IPS-NIHi11 (cell line): ENCODE results near the gene MUSTN1.
A peak's percentile ranks its signal among the peaks of the same experiment; 100 is the strongest.

Experiments
- DNase-seq: peaks from one replicate; pipeline ENCODE4 v3.0.0; 2012; ENCODE audit warnings: mixed read lengths, low spot score

The MUSTN1 gene

DNA sequence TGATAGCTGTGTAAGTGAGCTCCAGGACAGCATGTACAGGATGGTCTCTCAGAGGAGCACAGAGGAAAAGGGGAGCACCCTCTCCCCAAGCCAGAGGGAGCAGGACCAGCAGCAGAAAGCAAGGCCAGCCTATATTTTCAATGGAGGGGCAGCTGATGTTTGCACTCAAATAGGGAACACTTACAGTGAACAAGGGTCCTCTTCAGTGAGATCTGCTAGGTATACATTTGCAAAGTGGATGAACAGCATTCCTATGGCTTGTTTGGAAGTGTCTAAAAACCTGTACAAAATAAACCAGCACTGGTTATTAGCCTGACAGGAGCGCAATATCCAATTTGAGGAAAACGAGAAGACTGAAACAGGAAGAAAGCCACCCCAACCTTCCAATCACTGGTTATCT lies 17.6 kb upstream of the MUSTN1 start:
- no peak for DNase-seq

DNA sequence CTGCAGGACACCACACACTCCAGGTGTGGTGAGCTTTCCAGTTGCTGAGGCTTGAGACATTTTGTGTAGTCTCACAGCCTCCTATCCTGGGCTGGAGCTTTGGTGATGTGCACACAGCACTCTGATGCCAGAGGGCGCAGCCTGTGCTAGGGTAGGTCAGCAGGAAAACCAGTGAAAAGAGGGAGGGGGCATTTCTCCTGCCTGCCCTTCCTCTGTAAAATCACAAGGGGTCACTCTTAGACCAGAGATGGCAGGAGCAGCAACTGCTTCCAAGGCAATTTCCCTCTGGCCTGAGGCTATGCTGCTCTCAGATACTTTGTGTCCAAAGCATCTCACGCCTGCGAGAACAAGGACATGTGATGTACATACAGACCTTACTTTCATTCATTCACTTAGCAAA lies 16.5 kb upstream of the MUSTN1 start:
- DNase-seq: peak; percentile 82

DNA sequence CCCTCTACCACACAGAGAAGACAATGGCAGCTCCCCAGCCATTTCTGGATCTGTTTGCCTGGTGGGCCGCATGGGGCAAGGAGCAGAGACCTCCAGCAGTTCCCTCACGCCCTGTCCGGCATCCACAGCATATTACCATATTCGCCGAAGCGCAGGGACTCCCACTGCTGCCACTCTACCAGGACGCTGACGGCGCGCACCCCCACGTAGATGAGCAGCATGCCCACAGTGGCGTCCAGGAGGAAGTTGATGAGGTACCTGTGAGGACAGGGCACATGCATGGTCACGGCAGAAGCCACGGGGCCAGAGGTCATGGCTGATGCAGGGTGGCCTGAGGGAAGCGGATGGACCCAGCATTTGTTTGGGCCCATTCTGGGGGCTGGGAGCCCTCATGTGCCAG lies 14.8 kb upstream of the MUSTN1 start:
- no peak for DNase-seq

DNA sequence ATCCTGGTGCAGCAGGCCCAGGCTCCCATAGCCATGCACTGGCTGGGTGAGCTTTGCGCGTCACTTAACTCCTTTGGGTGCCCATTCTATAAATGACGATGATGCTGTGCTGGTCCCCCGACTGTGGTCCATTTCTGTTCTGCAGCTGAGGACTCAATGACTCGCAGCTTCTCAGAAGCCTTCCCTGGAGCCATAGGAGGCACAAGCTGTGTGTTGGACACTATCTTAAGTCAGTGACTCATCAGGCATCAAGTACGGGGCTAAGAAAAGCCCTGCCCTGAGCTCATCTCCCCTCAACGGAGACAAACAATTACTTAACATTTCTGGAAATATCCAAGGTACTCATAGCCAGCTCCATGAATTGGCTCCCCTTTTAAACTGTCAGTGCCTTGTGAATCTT lies 13.8 kb upstream of the MUSTN1 start:
- DNase-seq: no peak

DNA sequence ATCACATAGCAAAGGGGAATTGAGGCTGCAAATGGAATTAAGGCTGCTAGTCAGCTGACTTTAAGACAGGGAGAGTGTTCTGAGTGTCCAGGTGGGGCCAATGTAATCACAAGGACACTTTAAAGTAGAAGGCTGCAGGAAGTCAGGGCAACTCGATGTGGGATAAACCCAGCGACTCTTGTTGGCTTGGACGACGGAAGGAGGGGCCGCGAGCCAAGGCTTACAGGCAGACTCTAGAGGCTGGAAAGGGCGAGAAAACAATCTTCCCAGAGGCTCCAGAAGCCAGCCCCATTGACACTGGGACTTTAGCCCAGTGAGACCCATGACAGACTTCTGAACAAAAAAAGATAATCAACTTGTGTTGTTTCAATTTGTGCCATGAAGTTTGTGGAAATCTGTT lies 12.9 kb upstream of the MUSTN1 start:
- no peak for DNase-seq

DNA sequence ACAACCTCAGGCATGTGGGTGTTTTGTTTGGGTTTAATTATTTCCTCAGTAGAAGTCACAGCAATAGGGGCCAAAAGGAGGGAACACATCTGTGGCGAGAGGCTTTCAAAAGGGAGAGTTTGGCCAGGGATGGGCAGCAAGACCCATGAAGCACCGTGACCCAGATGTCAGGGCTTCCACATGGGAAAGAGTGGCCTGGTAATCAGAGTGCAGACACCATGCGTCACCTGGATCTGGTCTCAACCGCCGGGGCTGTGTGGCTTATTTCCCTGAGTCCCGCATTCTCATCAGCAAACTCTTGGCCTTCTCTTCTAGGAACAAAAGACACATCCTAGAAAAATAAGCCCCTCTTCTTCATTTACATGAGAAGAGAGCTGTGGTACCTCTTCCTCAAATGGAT lies 12.4 kb upstream of the MUSTN1 start:
- DNase-seq: no peak

DNA sequence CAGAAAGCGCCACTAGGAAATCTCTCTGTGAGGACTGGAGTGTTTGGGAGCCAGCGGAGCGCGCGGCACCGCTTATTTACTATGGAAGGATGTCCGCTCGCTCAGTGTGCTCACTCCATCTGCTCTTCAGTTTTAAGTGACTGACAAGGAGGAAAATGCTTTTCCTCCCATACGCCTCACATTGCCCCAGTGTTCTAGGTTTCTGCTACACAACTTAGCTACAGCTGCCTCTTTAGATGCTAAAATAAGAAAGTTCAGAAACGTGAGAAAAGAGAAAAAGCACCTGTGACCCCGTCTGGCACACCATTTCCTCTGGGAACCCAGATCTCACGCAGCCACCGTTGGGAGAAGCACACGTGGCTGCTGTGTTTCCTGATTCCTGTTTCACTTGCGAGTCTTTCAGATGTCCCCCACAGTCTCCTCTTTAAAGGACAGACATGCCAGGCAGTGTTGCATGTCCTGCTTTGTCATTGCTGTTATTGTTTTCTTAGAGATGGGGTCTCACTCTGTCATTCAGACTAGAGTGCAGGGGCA lies 11.7 kb upstream of the MUSTN1 start:
- no peak for DNase-seq

DNA sequence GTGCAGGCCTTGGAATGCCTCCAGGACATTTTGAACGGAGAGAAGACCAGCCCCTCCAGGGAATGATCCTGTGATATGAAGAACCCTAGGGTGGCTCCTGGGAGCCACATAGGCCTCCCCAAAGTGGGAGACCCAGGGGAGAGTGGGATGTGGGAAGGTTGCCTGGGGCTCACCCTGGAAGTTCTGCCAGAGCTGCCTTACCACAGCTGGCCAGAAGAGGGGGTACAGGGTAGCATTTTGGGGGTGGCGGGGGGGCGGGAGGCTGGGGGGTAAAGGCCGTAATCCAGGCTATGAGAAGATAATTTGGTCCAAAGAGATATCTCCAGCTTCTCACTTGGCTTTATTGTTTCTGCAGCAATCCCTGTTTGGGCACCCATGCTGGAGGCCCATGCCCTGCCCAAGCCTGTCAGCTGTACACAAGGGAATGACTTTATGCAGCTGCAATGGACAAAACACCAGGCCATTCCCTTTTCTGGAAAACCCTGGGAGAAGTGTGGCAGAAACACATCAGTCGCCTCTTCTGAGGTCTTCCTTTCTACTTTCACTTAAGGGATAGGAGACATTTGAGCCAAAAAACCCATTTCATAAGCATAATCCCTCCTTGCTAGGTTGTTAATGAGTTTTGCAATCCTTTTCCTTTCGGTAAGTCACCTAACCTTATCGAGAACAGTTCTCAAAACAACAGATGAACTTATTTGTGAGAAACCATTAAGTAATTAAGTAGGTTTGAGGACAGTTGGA lies 11.0 kb upstream of the MUSTN1 start:
- DNase-seq: peak; percentile 57

DNA sequence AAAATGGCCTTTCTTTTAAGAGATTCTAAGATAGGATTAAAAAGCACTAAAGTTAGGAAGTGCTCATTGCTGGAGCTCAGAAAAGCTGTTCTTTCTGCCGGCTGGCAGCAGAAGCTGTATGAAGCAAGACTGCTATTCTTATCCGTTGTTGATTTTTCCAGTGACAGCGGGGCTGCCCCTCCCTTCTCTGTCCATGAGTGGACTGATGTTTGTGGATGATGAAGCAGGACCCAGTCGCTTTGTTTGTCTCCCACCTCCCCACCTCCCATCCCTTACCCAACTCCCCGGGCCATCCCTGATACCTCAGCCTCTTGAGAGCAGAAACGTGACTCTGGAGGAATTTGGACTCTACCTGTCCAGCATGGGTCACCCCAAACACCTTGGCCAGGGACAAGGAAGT lies 10.3 kb upstream of the MUSTN1 start:
- DNase-seq: no peak

DNA sequence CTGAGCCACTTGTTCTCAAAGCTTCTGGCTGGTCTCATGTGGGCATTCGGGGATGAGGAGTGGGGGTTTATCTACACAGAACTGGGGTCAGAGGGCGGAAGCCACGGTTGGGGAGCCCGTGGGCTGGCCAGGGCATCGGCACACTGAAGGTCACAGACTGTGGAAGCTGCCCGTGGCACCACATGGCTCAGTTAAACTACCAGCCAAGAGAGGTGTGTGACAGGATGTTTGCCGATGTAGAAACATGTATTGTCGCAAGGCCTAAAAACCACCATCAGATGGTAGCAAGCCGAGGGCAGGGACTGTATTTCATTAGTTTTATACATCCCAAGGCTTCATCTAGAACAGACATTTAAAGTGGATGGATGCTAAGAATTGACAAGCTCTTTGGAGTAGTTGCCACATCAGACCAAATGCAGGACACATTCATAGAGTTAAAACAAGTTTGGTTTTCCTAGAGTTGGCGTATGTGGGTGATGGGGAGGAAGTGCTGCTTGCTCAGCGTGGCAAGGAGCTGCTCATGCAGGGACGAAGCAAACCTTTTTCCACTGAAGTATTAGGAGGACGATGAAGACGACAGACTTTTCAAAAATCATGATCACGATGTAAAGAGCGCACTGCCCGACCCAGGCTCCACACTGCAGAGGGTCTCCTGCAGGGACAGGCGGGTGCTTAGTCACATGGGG lies 9.6 kb upstream of the MUSTN1 start:
- no peak for DNase-seq

DNA sequence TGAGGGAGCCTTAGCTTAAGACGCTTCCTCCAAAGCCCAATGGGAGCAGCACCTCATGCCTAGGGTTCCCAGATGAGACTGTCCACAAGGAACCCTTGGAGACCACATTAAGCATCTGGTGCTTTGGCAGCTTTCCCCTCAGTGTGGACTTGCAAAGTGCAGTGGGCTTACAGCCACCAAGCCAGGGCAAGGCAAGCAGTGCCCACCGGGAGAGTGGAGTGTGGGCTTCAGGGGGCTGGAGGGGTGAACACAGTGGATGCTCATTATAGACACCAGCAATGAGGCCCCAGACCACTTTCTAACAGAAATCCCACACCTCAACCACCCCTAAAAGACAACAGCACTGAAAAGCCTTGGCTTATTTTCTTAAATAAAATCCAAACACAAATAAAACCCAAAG lies 9.1 kb upstream of the MUSTN1 start:
- DNase-seq: no peak

DNA sequence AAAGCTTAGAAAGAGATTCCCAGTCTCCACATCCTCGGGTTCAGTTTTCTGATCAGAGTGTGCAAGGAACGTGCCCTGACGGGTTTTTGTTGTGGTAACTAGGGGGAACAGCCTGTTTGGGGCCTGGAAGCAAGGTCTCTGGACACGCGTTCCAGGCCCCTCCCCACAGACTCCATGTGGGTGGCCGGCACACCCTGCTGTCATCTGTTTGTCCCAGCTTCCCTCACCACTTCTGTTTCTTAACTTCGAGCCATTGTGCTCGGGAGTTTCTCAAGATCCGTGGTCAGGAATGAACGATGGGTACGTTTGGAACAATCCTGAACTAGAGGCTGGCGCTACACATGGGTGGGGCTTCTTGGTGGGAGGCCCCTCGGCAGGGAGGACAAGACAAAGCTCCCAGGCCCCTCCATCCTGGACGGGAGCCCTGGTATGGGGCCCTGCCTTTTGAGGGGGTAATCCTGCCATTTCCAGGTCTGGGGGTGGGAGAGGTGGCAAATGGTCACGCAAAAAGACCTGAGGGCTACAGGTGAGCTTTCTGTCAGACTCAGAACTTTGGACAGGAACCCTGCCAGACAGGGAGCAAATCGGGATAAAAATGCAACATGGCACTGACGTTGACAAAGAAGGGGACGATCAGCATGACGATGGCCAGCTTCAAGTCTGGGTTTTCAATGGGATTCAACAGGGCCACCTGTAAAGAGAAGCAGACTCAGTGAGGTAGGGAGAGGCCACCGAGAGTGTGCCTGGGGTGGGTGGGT lies 8.5 kb upstream of the MUSTN1 start:
- no peak for DNase-seq

DNA sequence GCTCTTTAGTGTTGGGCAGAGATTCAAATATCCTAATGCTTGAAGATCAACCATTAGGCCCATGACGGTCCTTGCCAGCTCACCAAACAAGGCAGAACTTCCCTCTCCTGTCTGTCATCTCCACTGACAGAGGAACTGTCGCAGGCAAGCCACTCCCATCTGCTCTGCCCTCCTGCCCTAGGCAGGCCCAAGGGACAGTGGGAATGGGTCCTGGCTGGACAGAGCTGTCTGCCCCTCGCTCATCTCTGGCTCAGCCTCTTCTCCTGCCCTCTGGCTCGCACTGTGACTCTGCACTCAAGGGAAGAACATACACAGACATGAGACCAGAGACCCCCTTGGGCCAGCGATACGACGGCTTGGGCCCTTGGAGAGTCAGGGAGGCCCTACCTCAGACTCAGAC lies 7.6 kb upstream of the MUSTN1 start:
- DNase-seq: no peak

DNA sequence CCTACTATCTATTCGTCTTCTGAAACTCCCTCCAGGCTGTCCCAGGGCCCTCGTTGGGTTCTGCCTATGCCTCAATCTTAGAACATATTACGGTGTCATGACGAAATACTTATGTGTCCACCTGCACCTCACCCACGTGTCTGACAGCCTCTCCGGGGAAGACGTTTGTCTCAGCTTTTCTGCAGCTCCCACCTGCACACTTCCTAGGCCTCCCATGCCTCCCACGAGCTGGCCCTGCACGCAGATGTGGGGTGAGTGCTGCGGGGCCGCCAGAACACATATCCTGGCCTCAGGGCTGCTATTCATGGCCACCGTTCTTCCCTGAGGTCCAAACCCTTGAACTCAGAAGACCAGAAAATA lies 7.1 kb upstream of the MUSTN1 start:
- DNase-seq: no peak

DNA sequence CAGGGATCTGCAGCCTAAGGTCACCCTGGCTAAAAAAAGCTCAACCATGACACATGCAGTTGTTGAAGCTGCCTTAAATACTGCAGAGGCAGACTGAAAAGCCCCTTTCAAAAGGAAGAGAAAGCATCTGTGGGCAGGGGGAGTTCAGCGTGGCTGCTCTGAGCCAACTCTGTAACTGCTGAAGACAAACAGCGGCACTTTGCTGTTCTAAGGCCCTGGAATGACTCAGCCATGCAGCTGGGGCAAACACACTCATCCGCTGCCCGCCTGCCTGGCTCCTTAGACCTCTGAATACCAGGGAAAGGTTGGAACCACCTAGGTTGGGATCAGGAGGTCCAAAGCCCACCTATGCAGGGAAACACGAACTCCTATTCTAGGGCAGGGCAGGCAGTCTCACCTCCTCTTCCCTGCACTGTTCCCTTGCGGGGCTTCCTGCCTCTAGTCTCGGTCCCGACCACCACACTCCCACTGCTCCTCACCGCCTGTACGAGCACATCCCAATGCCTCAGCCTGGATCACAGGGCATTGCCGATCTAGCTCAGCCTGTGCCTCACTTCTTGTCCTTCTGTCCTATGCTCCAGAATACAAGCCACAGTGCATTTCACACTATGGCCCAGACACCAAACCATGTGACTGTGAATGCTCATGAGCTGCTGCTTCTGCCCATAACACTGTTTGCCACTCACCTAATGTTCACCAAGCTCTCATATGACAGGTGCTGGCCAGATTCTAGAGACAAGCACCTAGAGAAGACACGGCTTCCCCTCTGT lies 6.6 kb upstream of the MUSTN1 start:
- no peak for DNase-seq

DNA sequence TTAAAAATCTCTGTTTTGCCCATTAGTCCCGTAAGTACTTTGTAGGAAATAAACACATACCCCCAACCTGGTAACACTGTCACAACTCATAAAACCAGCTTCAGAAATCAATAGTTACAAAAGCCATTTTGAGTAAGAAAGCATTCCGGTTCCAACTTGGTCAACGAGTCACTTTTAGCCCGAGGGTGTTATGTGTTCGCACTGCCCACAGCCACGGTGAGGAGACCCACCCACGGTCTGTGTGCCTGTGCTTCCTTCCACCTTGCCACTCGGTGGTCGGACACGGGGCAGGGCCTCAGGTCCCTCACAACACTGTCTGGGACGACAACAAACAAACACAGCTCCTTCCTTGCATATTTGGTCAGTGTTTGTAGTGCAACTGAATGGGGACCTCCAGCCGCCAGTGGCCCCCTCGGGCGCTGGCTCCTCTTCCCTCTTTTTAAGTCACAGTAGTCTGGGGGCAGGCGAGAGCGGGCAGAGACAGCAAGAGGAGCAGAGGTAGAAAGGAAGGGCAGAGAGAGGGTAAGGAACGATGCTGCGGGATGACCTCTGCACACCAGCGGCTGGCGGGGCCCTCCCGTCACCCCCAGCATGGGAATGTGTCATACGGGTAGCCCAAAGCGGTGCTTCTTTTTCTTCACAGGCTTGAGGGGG lies 5.2 kb upstream of the MUSTN1 start:
- no peak for DNase-seq

DNA sequence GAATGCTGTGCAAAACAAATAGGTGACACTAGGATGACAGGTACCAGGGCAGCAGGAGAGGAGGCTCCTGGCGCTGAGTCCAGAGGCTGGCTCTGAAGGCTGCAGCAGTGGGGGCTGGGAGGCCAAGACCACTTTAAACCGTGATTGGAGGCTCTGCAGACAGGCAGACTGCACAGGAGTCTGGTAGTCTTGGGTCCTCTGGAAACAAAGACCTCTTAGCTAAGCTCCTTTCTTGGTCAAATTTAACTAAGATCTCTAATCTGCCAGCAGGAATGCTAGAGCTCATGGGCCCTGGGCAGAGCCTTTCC lies 4.4 kb upstream of the MUSTN1 start:
- no peak for DNase-seq

DNA sequence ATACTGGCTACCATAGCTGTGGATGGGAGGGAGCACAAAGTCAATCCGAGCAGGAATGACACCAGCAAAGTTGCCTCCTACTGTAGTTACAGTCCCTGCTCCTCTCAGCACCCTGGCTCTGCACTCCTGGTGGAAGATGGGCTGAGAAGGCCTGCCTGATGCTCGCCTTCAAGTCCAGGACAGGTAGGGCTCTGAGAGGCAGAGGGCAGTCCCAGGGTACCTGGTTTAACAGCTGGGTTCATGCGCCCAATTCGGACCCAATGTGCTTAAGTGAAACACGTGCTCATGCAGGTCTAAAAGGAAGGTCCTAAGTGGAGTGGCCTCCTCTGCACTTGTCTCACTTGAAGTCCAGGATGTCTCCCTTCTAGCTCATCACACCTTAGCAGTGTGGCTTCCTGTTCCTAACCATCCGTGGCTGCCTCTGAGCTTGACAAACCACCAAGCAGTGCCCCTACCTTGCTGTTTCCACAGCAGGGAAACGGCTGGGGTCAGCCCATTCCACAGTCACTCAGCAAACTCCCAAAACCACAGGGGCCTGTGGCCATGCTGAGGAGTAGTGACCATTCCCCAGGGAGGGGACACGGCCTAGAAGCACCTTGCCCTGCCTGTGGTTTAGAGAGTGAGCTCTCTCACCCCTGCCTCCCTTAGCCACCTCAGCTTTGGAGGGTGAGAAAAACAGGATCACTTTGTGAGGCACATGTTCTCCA lies 3.9 kb upstream of the MUSTN1 start:
- no peak for DNase-seq

DNA sequence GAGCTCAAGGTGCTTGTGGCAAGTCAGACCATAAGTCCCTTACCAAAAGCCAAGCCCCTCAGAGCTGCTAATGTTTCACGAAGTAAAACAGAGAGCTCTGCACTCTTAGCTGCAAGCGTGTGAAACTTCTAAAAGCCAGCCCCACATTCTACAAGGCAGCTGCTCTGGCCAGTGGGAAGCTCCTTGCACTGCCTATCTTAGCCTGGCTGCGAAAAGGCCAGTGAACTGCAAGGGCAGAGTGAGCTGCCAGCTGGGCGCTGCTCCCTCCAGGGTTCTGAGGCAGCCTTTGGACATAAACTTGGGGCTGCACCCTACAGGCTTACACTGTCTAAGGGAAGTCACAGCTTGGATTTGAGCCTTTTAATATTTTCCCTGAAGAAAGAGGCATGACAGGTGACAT lies 2.2 kb upstream of the MUSTN1 start:
- no peak for DNase-seq

DNA sequence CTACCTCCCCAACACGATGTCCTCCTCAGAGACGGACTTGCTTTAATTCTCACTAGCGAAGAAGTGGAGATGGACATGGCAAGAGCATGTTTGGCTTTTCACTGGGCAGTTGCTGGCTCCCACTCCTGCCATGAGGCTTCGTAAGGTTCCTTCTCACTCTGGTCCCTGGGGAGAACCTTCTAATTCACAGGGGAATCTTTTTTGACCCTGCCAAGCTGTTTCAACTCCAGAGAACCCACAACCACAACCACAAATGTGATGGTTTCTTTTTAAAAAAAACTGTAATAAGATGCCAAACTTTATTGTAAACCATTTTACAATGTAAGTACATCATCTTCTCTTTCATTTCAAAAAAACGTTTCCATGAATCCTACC lies 1.6 kb upstream of the MUSTN1 start:
- no peak for DNase-seq

DNA sequence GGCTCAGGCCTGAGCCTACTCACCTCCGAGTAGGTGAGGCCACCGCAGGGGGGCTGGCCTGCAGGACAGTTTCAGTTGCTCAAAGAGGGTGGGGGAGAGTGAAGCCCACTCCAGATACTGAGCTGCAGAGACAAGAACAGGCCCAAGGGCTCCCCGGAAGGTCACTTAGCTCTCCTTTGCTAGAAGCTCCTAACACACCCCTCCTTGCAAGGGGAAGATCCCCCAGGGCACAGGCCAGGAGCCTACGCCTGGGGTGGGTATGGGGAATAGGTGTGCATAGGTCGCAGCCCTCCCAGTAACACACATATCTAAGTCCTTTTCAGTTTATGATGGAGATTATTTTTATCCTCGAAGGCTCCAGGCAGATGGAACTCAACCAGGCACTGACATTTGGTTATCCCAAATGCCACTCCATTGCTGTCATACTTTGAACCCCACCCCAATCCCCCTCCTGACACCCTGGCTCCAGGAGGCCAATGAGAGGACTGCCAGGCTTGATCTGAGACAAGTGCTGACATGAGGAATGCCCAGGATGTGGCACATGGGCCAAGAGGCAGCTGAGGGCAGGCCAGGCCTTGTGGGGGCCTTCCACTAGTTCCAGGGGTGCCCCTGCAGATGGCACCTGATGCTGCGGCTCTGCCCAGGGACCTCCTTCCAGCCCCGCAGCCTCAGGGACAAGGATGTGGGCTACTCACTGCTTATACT lies 1.1 kb upstream of the MUSTN1 start:
- no peak for DNase-seq
